ENCODE measurements around the gene PDCD1.

Gene PDCD1

DNA sequence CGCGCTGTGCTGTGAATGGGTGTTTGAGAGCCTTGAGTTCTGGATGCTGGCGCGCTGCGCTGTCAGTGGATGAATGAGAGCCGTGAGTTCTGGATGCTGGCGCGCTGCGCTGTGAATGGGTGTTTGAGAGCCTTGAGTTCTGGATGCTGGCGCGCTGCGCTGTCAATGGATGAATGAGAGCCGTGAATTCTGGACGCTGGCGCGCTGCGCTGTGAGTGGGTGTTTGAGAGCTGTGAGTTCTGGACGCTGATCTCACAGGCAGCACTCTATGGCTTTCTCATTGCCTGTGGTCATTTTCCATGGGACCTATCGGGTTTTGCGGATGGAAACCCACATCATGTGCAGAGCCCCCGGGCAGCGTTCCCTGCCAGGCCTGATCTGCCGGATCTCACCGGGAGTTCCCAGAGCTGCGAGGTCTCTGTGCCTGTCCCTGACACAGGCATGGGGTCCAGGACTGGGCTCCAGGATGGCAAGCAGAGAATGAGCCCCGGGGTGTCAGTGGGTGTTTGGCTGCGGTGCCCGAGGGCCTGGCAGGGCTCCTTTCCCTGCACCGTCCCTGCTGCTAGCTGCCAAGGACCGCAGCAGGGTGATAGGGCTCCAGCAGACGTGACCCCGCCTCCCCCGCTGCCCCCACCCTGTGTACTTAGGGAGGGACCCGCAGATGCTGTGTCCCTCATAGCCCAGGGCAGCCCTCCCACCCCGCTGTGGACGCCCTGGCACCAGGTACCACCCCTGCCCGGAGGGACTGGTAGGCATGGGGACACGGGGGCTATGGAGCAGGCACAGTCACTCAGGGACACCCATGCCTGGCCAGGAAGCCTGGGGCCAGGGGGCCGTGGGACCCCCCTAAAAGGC, 9.7 kb downstream of the PDCD1 start:
- no peak overlapping the region for H3K4me3 ChIP-seq (ENCODE audit: low read depth, low read length)
- TF ChIP-seq CTCF (IDR thresholded peaks at IDR 0.05; ENCODE audit: insufficient read depth, low read depth, low read length, missing control alignments) = no peak
- DNase-seq (ENCODE audit: low read depth) = no peak

- no peak for DNase-seq (ENCODE audit: low read depth)
- H3K4me3 ChIP-seq (ENCODE audit: low read depth, low read length) = no peak overlapping the region
- no peak for TF ChIP-seq CTCF (IDR thresholded peaks at IDR 0.05; ENCODE audit: insufficient read depth, low read depth, low read length, missing control alignments)
Measured at GRCh38 chr2:241846406-241846805, 12.3 kb downstream of the PDCD1 start.

- no peak overlapping the region for H3K4me3 ChIP-seq (ENCODE audit: low read depth, low read length)
- DNase-seq (ENCODE audit: low read depth) = no peak
- TF ChIP-seq CTCF (IDR thresholded peaks at IDR 0.05; ENCODE audit: insufficient read depth, low read depth, low read length, missing control alignments) = no peak
Measured at GRCh38 chr2:241844831-241845578, 13.7 kb downstream of the PDCD1 start.

GRCh38 chr2:241844066-241844728, 14.5 kb downstream of the PDCD1 start:
- no peak for TF ChIP-seq CTCF (IDR thresholded peaks at IDR 0.05; ENCODE audit: insufficient read depth, low read depth, low read length, missing control alignments)
- peak overlapping the region; percentile 44 for H3K4me3 ChIP-seq (ENCODE audit: low read depth, low read length)
- DNase-seq (ENCODE audit: low read depth) = peak; percentile 68

- no peak for DNase-seq (ENCODE audit: low read depth)
- no peak for TF ChIP-seq CTCF (IDR thresholded peaks at IDR 0.05; ENCODE audit: insufficient read depth, low read depth, low read length, missing control alignments)
- H3K4me3 ChIP-seq (ENCODE audit: low read depth, low read length) = peak overlapping the region; percentile 34
Measured at GRCh38 chr2:241843321-241844065, 15.2 kb downstream of the PDCD1 start.

DNA sequence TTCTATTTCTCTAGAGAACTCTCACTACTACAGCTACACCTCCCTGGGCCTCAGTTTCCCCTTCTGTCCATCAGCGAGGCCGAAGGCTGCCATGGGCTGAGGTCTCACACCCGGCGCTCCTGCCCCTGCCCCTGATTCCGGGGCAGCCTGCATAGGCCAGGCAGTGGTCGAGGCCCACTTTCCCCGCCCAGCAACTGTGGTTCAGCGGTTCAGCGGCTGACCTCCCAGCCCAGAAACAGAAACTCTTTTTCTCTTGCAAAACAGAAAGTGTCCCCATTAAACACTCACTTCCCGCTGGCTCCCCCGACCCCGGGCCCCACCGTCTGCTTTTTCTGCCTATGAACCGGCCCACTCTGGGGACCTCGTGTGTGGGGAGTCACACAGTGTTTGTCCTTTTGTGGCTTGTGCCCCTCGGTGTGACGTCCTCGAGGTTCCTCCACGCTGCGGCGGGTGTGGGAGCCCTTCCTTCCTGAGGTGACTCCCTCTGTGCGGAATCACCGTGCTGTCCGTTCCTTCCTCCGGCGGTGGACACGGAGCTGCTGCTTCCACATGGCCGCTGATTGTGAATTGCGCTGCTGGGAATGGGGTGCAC, 16.0 kb downstream of the PDCD1 start:
- peak overlapping the region; percentile 34 for H3K4me3 ChIP-seq (ENCODE audit: low read depth, low read length)

More for the DNA sequence above, 16.0 kb downstream of the PDCD1 start:
- DNase-seq (ENCODE audit: low read depth) = peak; percentile 65
- TF ChIP-seq CTCF (IDR thresholded peaks at IDR 0.05; ENCODE audit: insufficient read depth, low read depth, low read length, missing control alignments) = no peak
